Choroid plexus epithelial cell (primary cell): ENCODE data around the gene GMDS.
A peak's percentile ranks its signal among the peaks of the same experiment; 100 is the strongest.

ENCODE experiments used
- DNase-seq: peaks from one replicate; pipeline ENCODE4 v3.0.0-alpha.2; 2010; ENCODE audit warnings: low read depth
- H3K4me3 ChIP-seq: 2 replicates; pipeline ENCODE4 v1.5.1; 2011; ENCODE audit warnings: low read depth, mild to moderate bottlenecking, control low read depth, low read length, moderate library complexity
- CTCF ChIP-seq: conservative IDR thresholded peaks from 2 replicates; pipeline ENCODE4 v1.5.1; 2011; ENCODE audit warnings: low read depth, mild to moderate bottlenecking, control low read depth, inconsistent platforms, low read length, moderate library complexity

The GMDS gene

GRCh38 chr6:2266031-2266795 lies 20.8 kb upstream of the GMDS start:
- no peak overlapping the region for H3K4me3 ChIP-seq
- peak; percentile 35 for DNase-seq
- TF ChIP-seq CTCF, result no peak

- DNase-seq, result peak; percentile 60
- TF ChIP-seq CTCF, result no peak
- H3K4me3 ChIP-seq, result no peak overlapping the region
Observed at GRCh38 chr6:2264932-2265331, 19.5 kb upstream of the GMDS start.

GRCh38 chr6:2263896-2264295 lies 18.5 kb upstream of the GMDS start:
- no peak for TF ChIP-seq CTCF
- DNase-seq, result no peak
- H3K4me3 ChIP-seq, result no peak overlapping the region

- DNase-seq, result no peak
- no peak overlapping the region for H3K4me3 ChIP-seq
- no peak for TF ChIP-seq CTCF
Observed at GRCh38 chr6:2259574-2259973, 14.2 kb upstream of the GMDS start.

- TF ChIP-seq CTCF, result no peak
- H3K4me3 ChIP-seq, result no peak overlapping the region
- no peak for DNase-seq
Observed at GRCh38 chr6:2259002-2259494, 13.6 kb upstream of the GMDS start.

GRCh38 chr6:2258112-2258511 lies 12.7 kb upstream of the GMDS start:
- no peak for TF ChIP-seq CTCF
- DNase-seq, result no peak
- no peak overlapping the region for H3K4me3 ChIP-seq

DNA sequence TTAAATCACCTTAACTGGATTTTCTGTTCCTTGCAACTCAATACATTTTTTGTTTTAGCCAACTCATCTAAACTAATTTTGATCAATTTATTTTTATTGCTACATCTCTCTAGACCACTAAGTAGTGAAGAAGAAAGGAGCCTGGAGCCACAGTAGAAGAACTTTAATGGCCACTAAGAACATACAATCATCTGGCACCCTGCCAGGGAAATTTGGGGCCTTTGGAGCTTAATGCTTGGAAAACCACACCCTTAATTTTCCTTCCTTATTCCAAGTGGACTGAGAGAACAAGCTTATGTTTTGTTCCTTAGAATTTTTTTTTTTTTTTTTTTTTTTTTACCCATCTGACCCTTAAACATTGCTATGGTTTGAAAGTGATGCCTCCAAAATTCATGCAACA lies 12.0 kb upstream of the GMDS start:
- TF ChIP-seq CTCF, result no peak
- no peak overlapping the region for H3K4me3 ChIP-seq
- no peak for DNase-seq
